Neural progenitor cell (in vitro differentiated cells): ENCODE data around the gene ELL. TPM values are rescaled to one million over a fixed set of nuclear protein-coding genes. Genes with fewer than 3 reads are reported as not detected.

Experiments used
- DNase-seq: peaks from one replicate; pipeline ENCODE4 v3.0.0-alpha.2; 2016; ENCODE audit warnings: low spot score
- H2AFZ ChIP-seq: fragments of 200-600 bp; sonication (generic); replicated peaks from 2 replicates; pipeline ENCODE4 v1.6.1; 2016; ENCODE audit warnings: antibody characterized with exemption
- H3F3A ChIP-seq: fragments of 200-600 bp; sonication (generic); 2 replicates; pipeline ENCODE4 v1.6.1; 2016; ENCODE audit warnings: antibody characterized with exemption, low read depth
- H3K27ac ChIP-seq: fragments of 200-600 bp; sonication (generic); 2 replicates; pipeline ENCODE4 v1.5.1; 2016; ENCODE audit warnings: mild to moderate bottlenecking
- H3K27me3 ChIP-seq: fragments of 200-600 bp; sonication (generic); 2 replicates; pipeline ENCODE4 v1.6.1; 2016; ENCODE audit warnings: mild to moderate bottlenecking, moderate library complexity
- H3K36me3 ChIP-seq: fragments of 200-600 bp; sonication (generic); 2 replicates; pipeline ENCODE4 v1.5.1; 2016
- H3K4me1 ChIP-seq: fragments of 200-600 bp; sonication (generic); 2 replicates; pipeline ENCODE4 v1.6.1; 2016; ENCODE audit warnings: mixed run types
- H3K4me2 ChIP-seq: fragments of 200-600 bp; sonication (generic); 2 replicates; pipeline ENCODE4 v1.6.1; 2016
- H3K4me3 ChIP-seq: fragments of 200-600 bp; sonication (generic); 2 replicates; pipeline ENCODE4 v1.5.1; 2016
- H3K79me2 ChIP-seq: fragments of 200-600 bp; sonication (generic); 2 replicates; pipeline ENCODE4 v1.6.1; 2016; ENCODE audit warnings: low read depth
- H3K9ac ChIP-seq: fragments of 200-600 bp; sonication (generic); 2 replicates; pipeline ENCODE4 v1.6.1; 2016
- H3K9me3 ChIP-seq: fragments of 200-600 bp; sonication (generic); 2 replicates; pipeline ENCODE4 v1.5.1; 2016; ENCODE audit warnings: low read depth
- H4K20me1 ChIP-seq: fragments of 200-600 bp; sonication (generic); 2 replicates; pipeline ENCODE4 v1.6.1; 2016; ENCODE audit warnings: low read depth
- H3K27ac Mint-ChIP-seq: 3 replicates; pipeline ENCODE4 v1.8.0; 2021; ENCODE audit warnings: mixed read lengths
- H3K27me3 Mint-ChIP-seq: 2 replicates; pipeline ENCODE4 v1.8.0; 2022; ENCODE audit warnings: low read depth, mild to moderate bottlenecking, inconsistent platforms, moderate library complexity, mixed read lengths; ENCODE audit not compliant: insufficient read depth
- H3K36me3 Mint-ChIP-seq: 3 replicates; pipeline ENCODE4 v1.8.0; 2021; ENCODE audit warnings: mixed read lengths
- H3K4me1 Mint-ChIP-seq: 3 replicates; pipeline ENCODE4 v1.8.0; 2021; ENCODE audit warnings: mixed read lengths
- H3K4me3 Mint-ChIP-seq: 3 replicates; pipeline ENCODE4 v1.8.0; 2021; ENCODE audit warnings: mild to moderate bottlenecking, moderate library complexity, mixed read lengths
- H3K9me3 Mint-ChIP-seq: 3 replicates; pipeline ENCODE4 v1.8.0; 2020; ENCODE audit warnings: mixed read lengths
- CTCF ChIP-seq: fragments of 200-600 bp; sonication (generic); IDR thresholded peaks from 2 replicates; pipeline ENCODE4 v1.5.1; 2017; ENCODE audit warnings: antibody characterized with exemption, mild to moderate bottlenecking
- EZH2 ChIP-seq: fragments of 200-600 bp; sonication (generic); IDR thresholded peaks from 2 replicates; pipeline ENCODE4 v1.6.1; 2017; ENCODE audit warnings: antibody characterized with exemption, mild to moderate bottlenecking, moderate library complexity
- EZH2phosphoT487 ChIP-seq: fragments of 200-600 bp; sonication (generic); IDR thresholded peaks from 2 replicates; pipeline ENCODE4 v1.6.1; 2017; ENCODE audit warnings: antibody characterized with exemption
- total RNA-seq: library from RNA; depleted of rRNA; stranded (reverse); fragments of >200 nt; gene quantifications from 2 replicates; pipeline ENCODE4 v1.2.3, GENCODE V29; 2015; ENCODE audit warnings: low replicate concordance

Gene ELL
- total RNA-seq, 1 donor from 2014 or later = 2.9 TPM

GRCh38 chr19:18435842-18436670, 85.8 kb downstream of the ELL start:
- Histone ChIP-seq H3K79me2 (peaks cover 6% of the 10 kb centered on the region), H4K20me1 (peaks cover 33% of the 10 kb centered on the region), H3K36me3 (no peaks in the 10 kb centered on the region), H3F3A (peaks cover 82% of the 10 kb centered on the region), H3K9me3 (no peaks in the 10 kb centered on the region), H3K4me2 (peak overlapping the region; percentile 78), H3K9ac (no peak overlapping the region), H3K4me3 (peak overlapping the region; percentile 70), H3K27me3 (no peaks in the 10 kb centered on the region), H3K27ac (no peak overlapping the region), H2AFZ (no peak overlapping the region), H3K4me1 (peaks cover 45% of the 10 kb centered on the region)
- Mint-ChIP-seq H3K9me3 (no peaks in the 10 kb centered on the region), H3K4me1 (peaks cover 51% of the 10 kb centered on the region), H3K27me3 (peaks cover 9% of the 10 kb centered on the region), H3K27ac (peak overlapping the region; percentile 60), H3K4me3 (peak overlapping the region; percentile 84), H3K36me3 (peaks cover 3% of the 10 kb centered on the region)
- no peak for TF ChIP-seq EZH2phosphoT487
- no peak for TF ChIP-seq CTCF
- no peak for TF ChIP-seq EZH2
- DNase-seq = no peak

GRCh38 chr19:18435178-18435841, 86.6 kb downstream of the ELL start:
- H3K4me3 ChIP-seq = no peak overlapping the region
- no peak overlapping the region for H3K4me2 ChIP-seq
- H3K9ac ChIP-seq = no peak overlapping the region
- H3K4me1 Mint-ChIP-seq = peaks cover 47% of the 10 kb centered on the region
- TF ChIP-seq EZH2 = no peak
- TF ChIP-seq EZH2phosphoT487 = no peak
- TF ChIP-seq CTCF = no peak
- peaks cover 78% of the 10 kb centered on the region for H3F3A ChIP-seq
- H3K27me3 ChIP-seq = no peaks in the 10 kb centered on the region
- no peak overlapping the region for H3K27ac ChIP-seq
- no peaks in the 10 kb centered on the region for H3K9me3 Mint-ChIP-seq
- H3K9me3 ChIP-seq = no peaks in the 10 kb centered on the region
- H3K27ac Mint-ChIP-seq = no peak overlapping the region
- no peaks in the 10 kb centered on the region for H3K36me3 ChIP-seq
- DNase-seq = no peak
- H4K20me1 ChIP-seq = peaks cover 33% of the 10 kb centered on the region
- H3K4me1 ChIP-seq = peaks cover 51% of the 10 kb centered on the region
- H3K27me3 Mint-ChIP-seq = peaks cover 12% of the 10 kb centered on the region
- H2AFZ ChIP-seq = no peak overlapping the region
- no peak overlapping the region for H3K4me3 Mint-ChIP-seq
- peaks cover 3% of the 10 kb centered on the region for H3K36me3 Mint-ChIP-seq
- peaks cover 6% of the 10 kb centered on the region for H3K79me2 ChIP-seq

- Histone ChIP-seq H2AFZ (no peak overlapping the region), H3K4me2 (peak overlapping the region; percentile 79), H3F3A (peaks cover 77% of the 10 kb centered on the region), H4K20me1 (peaks cover 33% of the 10 kb centered on the region), H3K9me3 (no peaks in the 10 kb centered on the region), H3K36me3 (no peaks in the 10 kb centered on the region), H3K27ac (no peak overlapping the region), H3K4me3 (peak overlapping the region; percentile 43), H3K4me1 (peaks cover 51% of the 10 kb centered on the region), H3K9ac (no peak overlapping the region), H3K27me3 (no peaks in the 10 kb centered on the region), H3K79me2 (peaks cover 6% of the 10 kb centered on the region)
- H3K9me3 Mint-ChIP-seq = no peaks in the 10 kb centered on the region
- H3K36me3 Mint-ChIP-seq = peaks cover 3% of the 10 kb centered on the region
- DNase-seq = no peak
- peaks cover 12% of the 10 kb centered on the region for H3K27me3 Mint-ChIP-seq
- TF ChIP-seq EZH2phosphoT487 = no peak
- TF ChIP-seq CTCF = no peak
- TF ChIP-seq EZH2 = no peak
- H3K4me3 Mint-ChIP-seq = peak overlapping the region; percentile 76
- peak overlapping the region; percentile 29 for H3K27ac Mint-ChIP-seq
- peaks cover 44% of the 10 kb centered on the region for H3K4me1 Mint-ChIP-seq
These were observed 87.3 kb downstream of the ELL start for GRCh38 chr19:18434411-18435175.
